HepG2 (cell line): Measurements from ENCODE around the gene ADCY5. TPM values are rescaled to one million over a fixed set of nuclear protein-coding genes. Genes with fewer than 3 reads are reported as not detected.

Source experiments
- ATAC-seq: fragments of 200-7000 bp; cut with Tn5 transposase; 3 replicates; pipeline ENCODE4 v1.9.1; 2020; ENCODE audit warnings: mild to moderate bottlenecking, moderate library complexity
- BruUV-seq: library from RNA; stranded (reverse); fragments of 400-500 nt; replicated peaks from 2 replicates; lab custom pipeline; 2021; lab: Mats Ljungman, UMichigan
- CTCF ChIA-PET: fragments of 300-600 bp; formaldehyde crosslinking; extraction: SDS; loops from one replicate; lab custom pipeline; 2021; ENCODE audit warnings: low total read pairs, inconsistent platforms, low intra/inter-chr PET ratio; lab: Yijun Ruan, JAX
- POLR2A ChIA-PET: fragments of 350-600 bp; sonication (Branson Sonifier 250); formaldehyde crosslinking; loops from one replicate; lab custom pipeline; 2020; ENCODE audit warnings: antibody characterized with exemption, inconsistent platforms; lab: Yijun Ruan, JAX
- DNase-seq: peaks from one replicate; pipeline ENCODE4 v3.0.0-alpha.2; 2015; ENCODE audit warnings: low spot score
- FAIRE-seq: peaks from 3 replicates; lab custom pipeline; 2011; peaks lifted over from hg19 to GRCh38; lab: Jason Lieb, UNC
- H2AFZ ChIP-seq: one replicate; pipeline ENCODE4 v1.6.1; 2011; ENCODE audit warnings: low read length, inconsistent platforms
- H3K27ac ChIP-seq: fragments of 300-600 bp; 3 replicates; pipeline ENCODE4 v1.8.0; 2011; ENCODE audit warnings: mixed run types, mild to moderate bottlenecking, mixed read lengths, low read length, inconsistent platforms; ENCODE audit not compliant: insufficient read depth; ENCODE audit errors: extremely low read length
- H3K27me3 ChIP-seq, 2 experiments: fragments of 200-600 bp in 1 of 2; 2 replicates in 1 of 2; 3 replicates in 1 of 2; pipeline versions ENCODE4 v1.6.0 to v1.8.0; 2011; ENCODE audit warnings: low read length in 2 of 2, mild to moderate bottlenecking in 2 of 2, moderate library complexity in 2 of 2, inconsistent platforms in 1 of 2; ENCODE audit not compliant: insufficient read depth in 2 of 2, control insufficient read depth in 1 of 2
- H3K36me3 ChIP-seq, 2 experiments: fragments of 200-600 bp in 1 of 2; replicated peaks in 1 of 2; 2 replicates in 1 of 2; 3 replicates in 1 of 2; pipeline versions ENCODE4 v1.5.1 to v1.8.0; 2011; ENCODE audit warnings: low read length in 2 of 2, inconsistent platforms in 1 of 2; ENCODE audit not compliant: insufficient read depth in 2 of 2, control insufficient read depth in 1 of 2
- H3K4me1 ChIP-seq: 2 replicates; pipeline ENCODE4 v1.5.1; 2012; ENCODE audit warnings: low read length, inconsistent platforms; ENCODE audit not compliant: insufficient read depth
- H3K4me2 ChIP-seq: 2 replicates; pipeline ENCODE4 v1.6.0; 2011; ENCODE audit warnings: low read depth, low read length, inconsistent platforms
- H3K4me3 ChIP-seq, 3 experiments: fragments of 200-600 bp in 1 of 3; sonication (generic), shearing (Covaris generic) in 1 of 3; replicated peaks in 1 of 3; 2 replicates each; pipeline ENCODE4 v1.5.1; 2011 to 2016; ENCODE audit warnings: low read length in 3 of 3, inconsistent platforms in 2 of 3, low read depth in 2 of 3, mild to moderate bottlenecking in 2 of 3, control low read depth in 1 of 3, mixed read lengths in 1 of 3; ENCODE audit not compliant: insufficient read depth in 1 of 3
- H3K79me2 ChIP-seq: one replicate; pipeline ENCODE4 v1.6.1; 2011; ENCODE audit warnings: low read length, inconsistent platforms; ENCODE audit not compliant: insufficient read depth
- H3K9ac ChIP-seq: 2 replicates; pipeline ENCODE4 v1.6.0; 2011; ENCODE audit warnings: mild to moderate bottlenecking, low read depth, low read length, inconsistent platforms; ENCODE audit not compliant: insufficient read depth
- H3K9me3 ChIP-seq: 2 replicates; pipeline ENCODE4 v1.5.1; 2012; ENCODE audit warnings: mild to moderate bottlenecking, low read length
- H4K20me1 ChIP-seq: 2 replicates; pipeline ENCODE4 v1.6.0; 2011; ENCODE audit warnings: inconsistent platforms, mild to moderate bottlenecking, low read length, moderate library complexity; ENCODE audit not compliant: insufficient read depth
- ARNTL ChIP-seq: sonication (generic); formaldehyde crosslinking; IDR thresholded peaks from 2 replicates; pipeline ENCODE4 v1.4.0; 2020; ENCODE audit warnings: mild to moderate bottlenecking, missing genetic modification reagents
- BCL3 ChIP-seq: sonication (generic); formaldehyde crosslinking; IDR thresholded peaks from 2 replicates; pipeline ENCODE4 v1.5.1; 2020; ENCODE audit warnings: mild to moderate bottlenecking, missing genetic modification reagents, moderate library complexity
- E2F2 ChIP-seq: sonication (generic); formaldehyde crosslinking; IDR thresholded peaks from 2 replicates; pipeline ENCODE4 v1.4.0; 2020; ENCODE audit warnings: missing genetic modification reagents, borderline replicate concordance
- EHMT2 ChIP-seq: fragments of 200-600 bp; sonication (generic); IDR thresholded peaks from 2 replicates; pipeline ENCODE4 v1.7.0; 2017; ENCODE audit warnings: antibody characterized with exemption, low read depth, low read length, borderline replicate concordance
- RNF2 ChIP-seq: fragments of 450-650 bp; conservative IDR thresholded peaks from 2 replicates; pipeline ENCODE4 v1.6.1; 2016; ENCODE audit warnings: low read depth
- ZBTB7B ChIP-seq: sonication (generic); formaldehyde crosslinking; IDR thresholded peaks from 2 replicates; pipeline ENCODE4 v1.4.0; 2020; ENCODE audit warnings: missing genetic modification reagents
- ZNF564 ChIP-seq: sonication (generic); formaldehyde crosslinking; IDR thresholded peaks from 2 replicates; pipeline ENCODE4 v1.8.1; 2023; ENCODE audit warnings: mild to moderate bottlenecking, missing genetic modification reagents
- ZNF850 ChIP-seq: sonication (generic); formaldehyde crosslinking; conservative IDR thresholded peaks from 2 replicates; pipeline ENCODE4 v1.9.0; 2021; ENCODE audit warnings: mild to moderate bottlenecking, missing genetic modification reagents
- WGBS: methylation state at CpG from one replicate; pipeline ENCODE4 v1.1.6; 2017; ENCODE audit warnings: low lambda C conversion rate; 5-methylcytosine and 5-hydroxymethylcytosine counted together
- in situ Hi-C: cut with HindIII; loops from 2 replicates; pipeline ENCODE4 v1.10.0; 2017; ENCODE audit warnings: low pct_unique_long_range_greater_than_20kb; ENCODE audit not compliant: extremely low pct_ligation_motif_present
- intact Hi-C: fragments of 100-400 bp; cut with micrococcal nuclease; formaldehyde crosslinking; loops from one replicate; pipeline ENCODE4 v1.10.0; 2022; ENCODE audit not compliant: unreplicated experiment
- polyA plus RNA-seq, 8 experiments: library from polyadenylated mRNA; depleted of rRNA in 3 of 8; stranded (reverse) in 7 of 8; unstranded in 1 of 8; fragments of >200 nt; fragmentation: Illumina TruSeq in 4 of 8; extraction: Trizol in 4 of 8; gene quantifications; 2 replicates each; pipeline versions ENCODE4 v1.2.1 to v1.2.3, GENCODE V29; 2011 to 2016; ENCODE audit warnings: low read depth in 4 of 8, missing spikeins in 1 of 8, mixed read lengths in 1 of 8; ENCODE audit not compliant: insufficient read depth in 1 of 8
- total RNA-seq, 5 experiments: library from RNA; depleted of rRNA; stranded (reverse); fragments of >200 nt; fragmentation: Illumina TruSeq; extraction: Trizol; gene quantifications; 2 replicates each; pipeline ENCODE4 v1.2.3, GENCODE V29; 2016; ENCODE audit warnings: low read depth in 1 of 5

ADCY5 gene
- total and polyA plus RNA-seq, 2 of the 13 experiments (the other 11 are each of a cell fraction or from before 2014, with no cell fraction given): not detected

GRCh38 chr3:123369085-123369484, 79.8 kb downstream of the ADCY5 start:
- no peaks in the 10 kb centered on the region for H4K20me1 ChIP-seq
- H3K27me3 ChIP-seq: peaks cover 0 to 2% of the 10 kb centered on the region in 2 experiments; a peak in 2 of 5 replicates
- no peak overlapping the region for H2AFZ ChIP-seq
- no peaks in the 10 kb centered on the region for H3K79me2 ChIP-seq
- intact Hi-C loops: no loop called here
- POLR2A ChIA-PET: no interaction called here
- no peak overlapping the region for H3K4me2 ChIP-seq
- no peak overlapping the region for H3K9ac ChIP-seq
- 78% methylated on average over 3 of the region's 3 CpGs for WGBS
- H3K9me3 ChIP-seq: no peaks in the 10 kb centered on the region
- ATAC-seq (no peak), DNase-seq (no peak), FAIRE-seq (no peak)
- no peak overlapping the region for H3K27ac ChIP-seq
- in situ Hi-C loops: no loop called here
- TF ChIP-seq ZNF564: peak; percentile 59; the same call in 1 of the 2 replicates
- no peak for TF ChIP-seq ARNTL (CRISPR knock-in tag)
- no TSS peak for BruUV-seq
- no peak overlapping the region for H3K4me3 ChIP-seq
- CTCF ChIA-PET: no interaction called here
- no peaks in the 10 kb centered on the region for H3K4me1 ChIP-seq
- no peaks in the 10 kb centered on the region for H3K36me3 ChIP-seq

- FAIRE-seq (no peak), ATAC-seq (no peak), DNase-seq (no peak)
- Histone ChIP-seq H3K79me2 (no peaks in the 10 kb centered on the region), H3K36me3 (no peaks in the 10 kb centered on the region), H3K9me3 (no peaks in the 10 kb centered on the region), H3K27ac (no peak overlapping the region), H2AFZ (no peak overlapping the region), H3K4me2 (no peak overlapping the region), H3K4me3 (no peak overlapping the region), H4K20me1 (no peaks in the 10 kb centered on the region), H3K4me1 (no peaks in the 10 kb centered on the region), H3K27me3 (peaks cover 0 to 2% of the 10 kb centered on the region in 2 experiments; a peak in 2 of 5 replicates), H3K9ac (no peak overlapping the region)
- 23% methylated on average over 9 of the region's 9 CpGs for WGBS
- intact Hi-C loops: no loop called here
- in situ Hi-C loops: no loop called here
- BruUV-seq: no TSS peak
- POLR2A ChIA-PET: no interaction called here
- CTCF ChIA-PET: no interaction called here
- no peak for TF ChIP-seq RNF2
- TF ChIP-seq ZNF850 (CRISPR knock-in tag): no peak
- no peak for TF ChIP-seq ZBTB7B (CRISPR knock-in tag)
- TF ChIP-seq E2F2 (CRISPR knock-in tag): no peak
- TF ChIP-seq BCL3 (CRISPR knock-in tag): no peak
- TF ChIP-seq EHMT2: no peak
Observed at GRCh38 chr3:123367467-123368154, 81.3 kb downstream of the ADCY5 start.
